ENCODE measurements around the gene FYCO1.

Gene FYCO1

DNA sequence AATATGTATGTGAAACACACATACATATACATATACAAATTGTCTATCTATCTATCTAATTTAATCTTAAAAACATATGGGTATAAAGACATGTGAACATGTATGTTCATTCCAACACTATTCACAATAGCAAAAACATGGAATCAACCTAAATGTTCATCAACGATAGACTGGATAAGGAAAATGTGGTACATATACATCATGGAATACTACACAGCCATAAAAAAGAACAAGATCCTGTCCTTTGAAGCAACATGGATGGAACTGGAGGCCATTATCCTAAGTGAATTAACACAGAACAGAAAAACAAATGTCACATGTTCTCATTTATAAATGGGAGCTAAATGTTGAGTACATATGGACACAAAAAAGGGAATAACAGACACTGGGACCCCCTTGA lies 103.5 kb downstream of the FYCO1 start:
- Histone ChIP-seq H3K9ac (ENCODE audit: low read length) (no peak overlapping the region), H3K9me3 (ENCODE audit: control insufficient read depth, low read length) (no peaks in the 10 kb centered on the region), H3K27me3 (ENCODE audit: control insufficient read depth, insufficient read depth, low read length) (no peaks in the 10 kb centered on the region), H3K36me3 (ENCODE audit: control insufficient read depth, insufficient read depth, low read length) (no peaks in the 10 kb centered on the region), H3K4me3 (ENCODE audit: low read length) (no peak overlapping the region), H3K4me1 (ENCODE audit: control insufficient read depth, insufficient read depth, low read length) (no peaks in the 10 kb centered on the region)

- Histone ChIP-seq H3K4me3 (ENCODE audit: low read length) (no peak overlapping the region), H3K9ac (ENCODE audit: low read length) (no peak overlapping the region), H3K9me3 (ENCODE audit: control insufficient read depth, low read length) (no peaks in the 10 kb centered on the region), H3K36me3 (ENCODE audit: control insufficient read depth, insufficient read depth, low read length) (no peaks in the 10 kb centered on the region), H3K27me3 (ENCODE audit: control insufficient read depth, insufficient read depth, low read length) (no peaks in the 10 kb centered on the region), H3K4me1 (ENCODE audit: control insufficient read depth, insufficient read depth, low read length) (no peaks in the 10 kb centered on the region)
Measured at GRCh38 chr3:45890405-45890804, 105.2 kb downstream of the FYCO1 start.

GRCh38 chr3:45889337-45889736 lies 106.3 kb downstream of the FYCO1 start:
- no peaks in the 10 kb centered on the region for H3K36me3 ChIP-seq (ENCODE audit: control insufficient read depth, insufficient read depth, low read length)
- no peaks in the 10 kb centered on the region for H3K27me3 ChIP-seq (ENCODE audit: control insufficient read depth, insufficient read depth, low read length)
- no peak overlapping the region for H3K4me3 ChIP-seq (ENCODE audit: low read length)
- H3K9me3 ChIP-seq (ENCODE audit: control insufficient read depth, low read length) = no peaks in the 10 kb centered on the region
- H3K9ac ChIP-seq (ENCODE audit: low read length) = no peak overlapping the region
- H3K4me1 ChIP-seq (ENCODE audit: control insufficient read depth, insufficient read depth, low read length) = no peaks in the 10 kb centered on the region

DNA sequence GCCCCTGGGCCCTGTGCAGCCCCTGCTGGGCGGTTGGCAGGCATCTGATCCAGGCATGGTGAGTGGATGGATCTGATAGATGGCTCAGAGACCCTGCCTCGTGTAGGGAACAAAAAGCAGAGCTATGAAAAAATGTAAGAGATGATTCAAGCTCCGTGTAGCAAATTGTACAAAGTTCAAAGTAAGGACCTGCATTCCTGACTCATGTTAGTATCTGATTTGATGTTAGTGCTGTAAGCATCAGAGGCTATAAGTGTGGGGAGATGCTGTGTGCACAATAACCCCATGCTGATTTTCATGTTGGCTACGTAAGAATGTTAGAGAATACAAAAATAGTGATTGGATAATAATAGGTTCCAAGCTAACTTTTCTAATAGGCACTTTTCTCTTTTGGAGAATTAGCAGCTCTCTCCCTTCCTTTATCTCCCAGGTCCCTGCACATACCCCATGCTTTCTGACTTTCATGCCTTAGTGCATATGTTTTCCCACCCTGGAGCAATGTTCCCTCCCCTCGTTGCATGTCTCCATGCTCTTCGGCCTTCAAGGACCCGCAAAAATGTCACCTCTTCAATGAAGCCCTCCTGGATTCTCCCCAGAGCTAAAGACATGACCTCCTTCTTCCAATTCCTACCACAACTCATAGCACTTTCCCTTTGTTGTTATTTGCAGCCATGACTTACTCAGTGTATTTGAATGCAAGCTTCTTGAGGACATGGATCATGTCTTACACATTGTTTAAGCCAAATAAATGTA lies 107.7 kb downstream of the FYCO1 start:
- no peaks in the 10 kb centered on the region for H3K36me3 ChIP-seq (ENCODE audit: control insufficient read depth, insufficient read depth, low read length)
- no peaks in the 10 kb centered on the region for H3K27me3 ChIP-seq (ENCODE audit: control insufficient read depth, insufficient read depth, low read length)
- H3K9me3 ChIP-seq (ENCODE audit: control insufficient read depth, low read length) = no peaks in the 10 kb centered on the region
- no peak overlapping the region for H3K9ac ChIP-seq (ENCODE audit: low read length)
- H3K4me3 ChIP-seq (ENCODE audit: low read length) = no peak overlapping the region
- no peaks in the 10 kb centered on the region for H3K4me1 ChIP-seq (ENCODE audit: control insufficient read depth, insufficient read depth, low read length)

DNA sequence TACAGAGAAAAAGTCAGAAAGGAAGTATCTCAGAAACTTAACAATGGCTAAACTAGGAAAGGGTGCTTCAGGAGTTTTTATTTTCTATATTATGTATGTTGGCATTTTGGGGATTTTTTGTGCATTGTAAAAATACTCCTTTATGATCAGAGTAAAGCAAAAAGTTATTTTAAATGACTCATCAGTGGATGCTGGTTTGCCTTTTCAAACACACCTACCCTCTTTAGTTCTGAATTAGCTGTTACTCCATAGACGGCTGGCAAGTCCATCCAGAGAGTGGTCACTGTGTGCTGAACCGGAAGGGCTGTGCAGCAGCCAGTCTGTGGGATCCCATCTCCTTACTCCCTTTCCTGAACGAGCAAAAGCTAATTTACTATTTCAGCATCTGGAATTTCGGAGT lies 108.3 kb downstream of the FYCO1 start:
- Histone ChIP-seq H3K4me3 (ENCODE audit: low read length) (no peak overlapping the region), H3K27me3 (ENCODE audit: control insufficient read depth, insufficient read depth, low read length) (no peaks in the 10 kb centered on the region), H3K36me3 (ENCODE audit: control insufficient read depth, insufficient read depth, low read length) (no peaks in the 10 kb centered on the region), H3K4me1 (ENCODE audit: control insufficient read depth, insufficient read depth, low read length) (no peaks in the 10 kb centered on the region), H3K9me3 (ENCODE audit: control insufficient read depth, low read length) (no peaks in the 10 kb centered on the region), H3K9ac (ENCODE audit: low read length) (no peak overlapping the region)

- Histone ChIP-seq H3K9me3 (ENCODE audit: control insufficient read depth, low read length) (no peaks in the 10 kb centered on the region), H3K9ac (ENCODE audit: low read length) (no peak within 1 kb of the TSS), H3K36me3 (ENCODE audit: control insufficient read depth, insufficient read depth, low read length) (no peaks in the 10 kb centered on the region), H3K4me3 (ENCODE audit: low read length) (no peak within 1 kb of the TSS), H3K27me3 (ENCODE audit: control insufficient read depth, insufficient read depth, low read length) (peaks cover 8% of the 10 kb centered on the region), H3K4me1 (ENCODE audit: control insufficient read depth, insufficient read depth, low read length) (no peaks in the 10 kb centered on the region)
Measured at GRCh38 chr3:45885979-45886705, 109.5 kb downstream of the FYCO1 start, which contains the start of gene CCR9. CCR9 (plus strand) TSS chr3:45886543; CDS start chr3:45894934, 8,391 bp downstream.

DNA sequence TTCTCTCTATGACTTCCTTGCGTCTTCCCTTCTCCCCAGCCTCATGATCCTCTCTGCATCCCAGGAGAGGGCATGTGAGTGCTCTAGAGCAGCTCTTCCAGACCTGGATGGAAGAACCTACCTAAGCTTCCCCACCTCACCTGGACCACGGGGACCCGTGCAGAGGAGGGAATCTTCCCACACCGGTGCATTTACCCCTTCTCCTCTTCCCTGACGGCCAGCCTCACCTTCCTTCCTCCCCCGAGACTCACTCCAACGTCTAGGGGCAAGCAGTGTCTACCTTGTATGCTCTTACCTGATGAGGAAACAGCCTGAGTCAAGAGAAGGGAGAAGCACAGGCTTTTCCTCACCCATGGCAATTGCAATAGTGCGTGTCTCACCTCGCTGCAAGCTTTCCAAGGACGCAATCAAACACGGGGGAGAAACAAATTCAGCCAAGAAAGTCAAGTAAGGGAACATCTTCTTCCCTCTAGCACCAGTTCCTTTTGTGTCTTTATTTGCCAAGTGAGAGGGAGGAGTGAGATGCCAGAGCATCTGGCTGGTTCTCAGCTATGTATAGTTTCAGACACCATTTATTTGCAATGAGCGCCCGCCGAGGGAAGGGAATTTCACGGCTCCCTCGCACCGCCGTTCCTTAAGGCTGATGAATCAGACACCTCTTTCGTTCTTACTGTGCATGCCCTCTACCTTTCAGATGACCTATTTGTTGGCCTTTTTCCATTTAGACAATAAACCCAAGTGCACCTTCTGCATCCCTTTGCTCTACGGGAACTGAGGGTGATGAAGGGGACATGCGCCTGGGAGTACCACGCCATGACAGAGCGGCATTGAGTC lies 111.0 kb downstream of the FYCO1 start:
- H3K4me1 ChIP-seq (ENCODE audit: control insufficient read depth, insufficient read depth, low read length) = no peaks in the 10 kb centered on the region

GRCh38 chr3:45881078-45882022 lies 114.3 kb downstream of the FYCO1 start:
- no peaks in the 10 kb centered on the region for H3K36me3 ChIP-seq (ENCODE audit: control insufficient read depth, insufficient read depth, low read length)
- H3K9ac ChIP-seq (ENCODE audit: low read length) = no peak overlapping the region
- H3K4me1 ChIP-seq (ENCODE audit: control insufficient read depth, insufficient read depth, low read length) = no peaks in the 10 kb centered on the region
- no peak overlapping the region for H3K4me3 ChIP-seq (ENCODE audit: low read length)
- no peaks in the 10 kb centered on the region for H3K9me3 ChIP-seq (ENCODE audit: control insufficient read depth, low read length)
- peaks cover 8% of the 10 kb centered on the region for H3K27me3 ChIP-seq (ENCODE audit: control insufficient read depth, insufficient read depth, low read length)

More for the DNA sequence above, 111.0 kb downstream of the FYCO1 start:
- no peaks in the 10 kb centered on the region for H3K36me3 ChIP-seq (ENCODE audit: control insufficient read depth, insufficient read depth, low read length)
- H3K4me3 ChIP-seq (ENCODE audit: low read length) = no peak overlapping the region
- no peak overlapping the region for H3K9ac ChIP-seq (ENCODE audit: low read length)
- H3K9me3 ChIP-seq (ENCODE audit: control insufficient read depth, low read length) = no peaks in the 10 kb centered on the region
- H3K27me3 ChIP-seq (ENCODE audit: control insufficient read depth, insufficient read depth, low read length) = peaks cover 8% of the 10 kb centered on the region

DNA sequence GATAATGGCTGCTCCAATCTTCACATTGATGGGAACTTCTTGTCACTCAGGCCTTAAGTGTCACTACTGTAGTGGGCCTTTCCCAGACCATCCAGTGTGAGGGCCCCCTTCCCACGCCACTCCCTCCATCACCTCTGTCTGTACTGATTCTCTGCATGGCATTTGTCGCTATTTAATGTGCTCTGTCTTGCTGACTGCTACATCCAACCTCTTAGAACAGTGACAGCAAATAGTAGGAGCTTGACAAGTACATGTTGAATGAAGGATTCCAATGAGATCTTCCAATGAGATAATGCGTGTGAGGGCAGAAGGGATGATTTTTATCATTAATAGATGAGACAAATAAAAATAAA lies 114.9 kb downstream of the FYCO1 start:
- Histone ChIP-seq H3K36me3 (ENCODE audit: control insufficient read depth, insufficient read depth, low read length) (no peaks in the 10 kb centered on the region), H3K9ac (ENCODE audit: low read length) (no peak overlapping the region), H3K27me3 (ENCODE audit: control insufficient read depth, insufficient read depth, low read length) (peaks cover 8% of the 10 kb centered on the region), H3K4me3 (ENCODE audit: low read length) (no peak overlapping the region), H3K4me1 (ENCODE audit: control insufficient read depth, insufficient read depth, low read length) (no peaks in the 10 kb centered on the region), H3K9me3 (ENCODE audit: control insufficient read depth, low read length) (no peaks in the 10 kb centered on the region)

DNA sequence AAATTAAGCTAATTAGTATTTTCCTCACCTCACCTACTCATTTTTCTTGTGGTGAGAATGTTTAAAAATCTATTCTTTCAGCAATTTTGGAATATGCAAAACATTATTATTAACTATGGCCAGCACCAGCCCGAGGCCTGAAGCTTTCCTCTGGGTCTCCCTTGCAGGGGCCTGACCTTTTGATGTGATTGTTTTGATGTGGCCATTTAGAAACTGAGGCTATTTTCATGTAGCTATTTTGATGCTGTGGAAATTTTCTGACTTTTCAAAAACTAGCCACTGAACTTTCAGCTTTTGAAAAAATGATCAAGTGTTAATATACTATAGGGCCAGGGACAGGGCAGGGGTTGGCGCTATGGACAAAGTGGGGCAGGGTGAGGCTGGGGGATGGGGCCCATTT lies 117.5 kb downstream of the FYCO1 start:
- Histone ChIP-seq H3K4me3 (ENCODE audit: low read length) (no peak overlapping the region), H3K9me3 (ENCODE audit: control insufficient read depth, low read length) (no peaks in the 10 kb centered on the region), H3K36me3 (ENCODE audit: control insufficient read depth, insufficient read depth, low read length) (no peaks in the 10 kb centered on the region), H3K9ac (ENCODE audit: low read length) (no peak overlapping the region), H3K27me3 (ENCODE audit: control insufficient read depth, insufficient read depth, low read length) (peaks cover 8% of the 10 kb centered on the region), H3K4me1 (ENCODE audit: control insufficient read depth, insufficient read depth, low read length) (no peaks in the 10 kb centered on the region)

- H3K27me3 ChIP-seq (ENCODE audit: control insufficient read depth, insufficient read depth, low read length) = no peaks in the 10 kb centered on the region
- no peak overlapping the region for H3K4me3 ChIP-seq (ENCODE audit: low read length)
- H3K9me3 ChIP-seq (ENCODE audit: control insufficient read depth, low read length) = no peaks in the 10 kb centered on the region
- H3K9ac ChIP-seq (ENCODE audit: low read length) = no peak overlapping the region
- H3K4me1 ChIP-seq (ENCODE audit: control insufficient read depth, insufficient read depth, low read length) = no peaks in the 10 kb centered on the region
- H3K36me3 ChIP-seq (ENCODE audit: control insufficient read depth, insufficient read depth, low read length) = no peaks in the 10 kb centered on the region
Measured at GRCh38 chr3:45874677-45875346, 120.8 kb downstream of the FYCO1 start.

Measured in mucosa of stomach (tissue), 1 donor.